Muscle layer of colon (tissue), 2 donors: Measurements from ENCODE around the gene TMEM9.

Source experiments
- H3K27ac ChIP-seq: one replicate; pipeline ENCODE4 v1.7.0; 2013; ENCODE audit warnings: low read depth, mild to moderate bottlenecking, low read length, moderate library complexity
- H3K27me3 ChIP-seq, 2 donors: one replicate each; pipeline ENCODE4 v1.7.0; 2013; ENCODE audit warnings: low read length in 2 of 2, mild to moderate bottlenecking in 2 of 2; ENCODE audit not compliant: insufficient read depth in 2 of 2, control insufficient read depth in 1 of 2
- H3K36me3 ChIP-seq: one replicate; pipeline ENCODE4 v1.7.0; 2013; ENCODE audit warnings: mild to moderate bottlenecking, low read length; ENCODE audit not compliant: insufficient read depth
- H3K4me1 ChIP-seq: one replicate; pipeline ENCODE4 v1.7.0; 2013; ENCODE audit warnings: mild to moderate bottlenecking, low read length; ENCODE audit not compliant: insufficient read depth
- H3K4me3 ChIP-seq, 2 donors: one replicate each; pipeline ENCODE4 v1.7.0; 2013; ENCODE audit warnings: low read length in 2 of 2, low read depth in 1 of 2, mild to moderate bottlenecking in 1 of 2, moderate library complexity in 1 of 2
- H3K9ac ChIP-seq: one replicate; pipeline ENCODE4 v1.7.0; 2013; ENCODE audit warnings: low read length
- H3K9me3 ChIP-seq: one replicate; pipeline ENCODE4 v1.7.0; 2013; ENCODE audit warnings: mild to moderate bottlenecking, low read length
- donor health status: abdominal sarcoma.
- donor health status: Adenocarcinoma of cecum.

Gene TMEM9

DNA sequence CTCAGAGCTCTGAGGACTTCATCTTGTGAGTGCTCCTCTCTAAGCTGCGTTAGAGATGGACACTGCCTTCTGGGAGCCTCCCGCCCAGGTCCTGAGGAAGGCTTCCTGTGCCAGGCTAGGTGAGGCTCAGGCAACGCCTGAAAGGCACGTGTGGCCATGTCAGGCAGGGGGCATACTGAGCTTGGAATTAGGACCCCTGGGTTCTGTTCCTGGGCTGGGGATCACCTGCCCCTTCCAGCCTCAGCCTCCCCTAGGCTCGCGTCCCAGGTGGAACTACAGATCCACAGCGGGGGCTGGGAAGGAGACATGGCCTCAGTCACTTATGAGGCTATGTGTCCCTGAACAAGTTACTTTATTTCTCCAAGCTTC lies 17.3 kb downstream of the TMEM9 start:
- no peak overlapping the region for H3K27ac ChIP-seq
- H3K9ac ChIP-seq = no peak overlapping the region
- H3K4me3 ChIP-seq = no peak overlapping the region
- no peaks in the 10 kb centered on the region for H3K27me3 ChIP-seq
- H3K36me3 ChIP-seq = peaks cover 51% of the 10 kb centered on the region
- peaks cover 28% of the 10 kb centered on the region for H3K4me1 ChIP-seq
- no peaks in the 10 kb centered on the region for H3K9me3 ChIP-seq

DNA sequence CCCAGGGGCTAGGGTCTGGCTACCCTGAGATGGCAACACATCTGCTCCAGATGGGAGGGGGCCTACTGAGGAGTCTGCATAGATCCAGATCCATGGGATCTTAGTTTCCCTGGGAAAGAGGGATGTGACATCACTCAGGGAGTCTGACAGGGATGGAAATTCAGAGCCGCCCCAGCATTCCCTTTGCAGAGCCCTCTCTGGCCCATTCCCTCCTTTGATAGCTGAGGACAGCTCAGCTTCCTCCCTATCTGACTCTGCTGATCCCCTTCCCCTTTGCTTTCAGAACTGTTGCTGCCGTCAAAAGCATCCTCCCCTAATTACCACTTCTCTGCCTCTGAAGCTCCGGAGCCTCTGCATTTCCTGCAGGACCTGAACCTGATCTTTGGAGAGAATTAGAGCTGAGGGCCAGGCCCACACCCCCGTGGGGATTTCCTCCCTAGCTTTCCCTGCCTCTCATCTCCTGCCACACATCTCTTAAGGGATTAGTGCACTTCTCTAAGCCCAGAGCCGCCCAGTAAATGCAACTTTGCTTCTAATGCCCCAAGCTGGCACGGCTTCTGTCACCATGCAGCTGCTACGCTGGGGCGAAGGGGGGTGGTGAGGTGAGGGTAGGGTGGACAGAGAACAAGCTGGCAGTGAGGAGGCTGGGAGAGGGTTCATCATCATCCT lies 17.8 kb downstream of the TMEM9 start:
- Histone ChIP-seq H3K4me3 (no peak overlapping the region), H3K27me3 (no peaks in the 10 kb centered on the region), H3K27ac (no peak overlapping the region), H3K4me1 (peaks cover 24% of the 10 kb centered on the region), H3K36me3 (peaks cover 45% of the 10 kb centered on the region), H3K9ac (no peak overlapping the region), H3K9me3 (no peaks in the 10 kb centered on the region)

DNA sequence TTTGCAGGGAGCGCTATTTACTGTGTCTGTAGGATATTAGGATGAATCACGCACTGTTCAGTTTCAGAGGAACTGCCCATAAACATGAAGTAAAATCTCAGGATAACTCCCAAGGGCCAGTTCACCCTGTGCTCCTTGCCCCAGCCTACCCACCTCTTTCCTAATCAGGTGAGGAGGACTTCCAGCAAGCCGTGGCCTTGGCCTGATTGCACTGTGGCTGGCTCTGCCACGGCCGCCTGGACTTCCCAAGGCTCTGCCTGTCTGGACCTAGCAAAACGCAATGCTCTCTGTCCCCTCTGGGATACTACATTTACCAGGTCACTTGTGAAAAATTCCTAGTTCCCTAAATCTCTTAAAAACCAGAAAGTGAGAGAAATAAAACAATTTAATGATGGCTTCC lies 19.9 kb downstream of the TMEM9 start:
- Histone ChIP-seq H3K27ac (no peak overlapping the region), H3K4me3 (no peak overlapping the region), H3K27me3 (no peaks in the 10 kb centered on the region), H3K36me3 (peaks cover 25% of the 10 kb centered on the region), H3K9ac (no peak overlapping the region), H3K4me1 (peaks cover 24% of the 10 kb centered on the region), H3K9me3 (no peaks in the 10 kb centered on the region)

DNA sequence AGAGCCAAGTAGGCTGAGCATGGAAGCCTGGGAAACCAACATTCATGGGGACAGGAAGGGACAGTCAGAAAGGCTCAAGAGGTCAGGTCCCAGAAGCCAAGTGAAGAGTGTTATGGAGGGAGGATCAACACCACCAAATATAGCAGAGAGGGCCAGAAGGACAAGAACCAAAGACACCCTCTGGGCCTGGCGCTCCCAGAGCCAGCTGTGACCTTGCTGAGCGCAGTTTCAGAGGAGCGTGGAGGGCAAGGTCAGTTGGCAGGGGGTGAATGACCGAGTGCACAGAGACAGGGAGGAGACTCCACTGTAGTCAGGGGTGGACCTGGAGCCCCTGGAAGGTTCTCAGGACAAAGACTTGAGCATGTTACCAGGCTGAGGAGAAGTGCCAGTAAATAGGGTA lies 22.9 kb downstream of the TMEM9 start:
- no peaks in the 10 kb centered on the region for H3K9me3 ChIP-seq
- no peak overlapping the region for H3K9ac ChIP-seq
- peaks cover under 1% of the 10 kb centered on the region for H3K4me1 ChIP-seq
- no peak overlapping the region for H3K4me3 ChIP-seq
- peaks cover 21% of the 10 kb centered on the region for H3K36me3 ChIP-seq
- H3K27me3 ChIP-seq = no peaks in the 10 kb centered on the region
- no peak overlapping the region for H3K27ac ChIP-seq

DNA sequence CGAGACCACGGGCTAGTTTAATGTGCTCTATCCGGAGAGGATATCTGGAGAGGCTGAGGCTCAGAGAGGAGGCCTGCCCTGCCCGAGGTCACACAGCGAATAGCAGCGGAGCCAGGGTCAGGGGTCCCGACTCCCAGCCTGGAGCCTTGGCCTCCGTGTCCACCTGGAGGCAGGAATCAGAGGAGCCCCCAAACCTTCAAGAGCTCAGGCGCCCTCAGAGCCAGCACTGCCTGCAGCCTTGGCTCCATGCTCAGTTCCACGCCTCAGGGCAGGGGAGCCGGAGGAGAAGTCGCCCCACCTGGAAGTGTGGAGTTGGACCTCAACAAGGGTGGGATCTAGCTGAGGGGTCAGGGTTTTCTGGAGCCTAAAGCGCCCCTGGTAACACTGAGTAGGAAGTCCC lies 25.3 kb downstream of the TMEM9 start:
- H3K9ac ChIP-seq = no peak overlapping the region
- H3K4me1 ChIP-seq = peaks cover 4% of the 10 kb centered on the region
- peaks cover 0 to under 1% of the 10 kb centered on the region in 2 donors for H3K27me3 ChIP-seq

DNA sequence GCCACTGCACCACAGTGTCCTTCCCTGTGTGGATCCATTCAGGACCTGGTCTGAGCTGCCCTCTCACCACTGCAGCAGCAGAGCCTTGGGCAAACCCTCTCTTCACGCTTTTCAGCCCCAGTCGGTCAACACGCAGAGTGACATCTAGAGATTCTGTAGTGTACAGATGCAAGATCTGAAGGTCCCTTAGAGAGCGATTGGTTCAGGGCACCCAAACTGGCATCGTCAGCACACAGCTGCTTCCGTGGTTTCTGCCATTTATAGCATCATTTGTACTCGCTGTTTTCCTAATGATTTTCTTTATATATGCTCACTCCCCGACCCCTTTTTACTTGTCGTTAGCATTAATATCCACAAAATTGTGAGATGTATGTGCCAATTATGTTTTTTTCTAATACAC lies 25.8 kb downstream of the TMEM9 start:
- Histone ChIP-seq H3K27me3 (peaks cover 0 to 6% of the 10 kb centered on the region in 2 donors), H3K9me3 (no peaks in the 10 kb centered on the region), H3K4me3 (no peak overlapping the region), H3K9ac (no peak overlapping the region), H3K4me1 (peaks cover 4% of the 10 kb centered on the region), H3K36me3 (no peaks in the 10 kb centered on the region), H3K27ac (no peak overlapping the region)

More for the DNA sequence above, 25.3 kb downstream of the TMEM9 start:
- Histone ChIP-seq H3K4me3 (no peak overlapping the region), H3K9me3 (no peaks in the 10 kb centered on the region), H3K27ac (no peak overlapping the region), H3K36me3 (peaks cover under 1% of the 10 kb centered on the region)

DNA sequence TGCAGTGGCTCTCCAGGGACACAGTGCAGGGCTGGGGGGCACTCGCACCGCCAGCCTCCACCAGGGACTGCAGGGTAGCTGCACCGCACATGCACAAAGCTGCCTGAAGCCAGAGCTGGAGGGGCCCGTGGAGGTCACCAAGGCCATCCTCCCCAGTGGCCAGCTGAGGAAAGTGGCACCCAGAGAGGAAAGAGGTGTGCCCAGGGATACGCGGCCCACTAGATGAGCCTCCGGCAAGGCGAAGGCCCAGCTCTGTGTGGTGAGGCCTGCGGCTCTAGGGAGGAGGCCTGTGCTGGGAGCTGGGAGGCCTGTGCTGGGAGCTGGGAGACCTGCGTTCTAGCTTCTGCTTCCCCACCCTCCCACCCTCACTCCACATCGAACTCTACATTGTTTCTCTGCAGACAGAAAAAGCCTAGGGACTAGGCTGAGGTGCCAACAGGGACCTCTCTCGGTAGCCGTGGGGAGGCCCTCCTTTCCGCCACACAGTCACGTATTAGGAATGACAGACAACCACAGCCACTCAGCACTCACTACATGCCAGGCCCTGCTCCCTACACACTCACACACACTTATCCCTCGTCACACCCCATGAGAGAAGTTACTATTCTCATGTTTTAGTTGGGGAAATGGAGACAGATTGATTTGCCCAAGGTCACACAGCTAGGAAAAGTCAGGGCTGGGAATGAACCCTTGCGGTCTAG lies 26.4 kb downstream of the TMEM9 start:
- Histone ChIP-seq H3K9ac (no peak overlapping the region), H3K9me3 (no peaks in the 10 kb centered on the region), H3K27ac (no peak overlapping the region), H3K27me3 (peaks cover under 1 to 8% of the 10 kb centered on the region in 2 donors), H3K4me3 (no peak overlapping the region), H3K4me1 (peaks cover 4% of the 10 kb centered on the region), H3K36me3 (no peaks in the 10 kb centered on the region)

DNA sequence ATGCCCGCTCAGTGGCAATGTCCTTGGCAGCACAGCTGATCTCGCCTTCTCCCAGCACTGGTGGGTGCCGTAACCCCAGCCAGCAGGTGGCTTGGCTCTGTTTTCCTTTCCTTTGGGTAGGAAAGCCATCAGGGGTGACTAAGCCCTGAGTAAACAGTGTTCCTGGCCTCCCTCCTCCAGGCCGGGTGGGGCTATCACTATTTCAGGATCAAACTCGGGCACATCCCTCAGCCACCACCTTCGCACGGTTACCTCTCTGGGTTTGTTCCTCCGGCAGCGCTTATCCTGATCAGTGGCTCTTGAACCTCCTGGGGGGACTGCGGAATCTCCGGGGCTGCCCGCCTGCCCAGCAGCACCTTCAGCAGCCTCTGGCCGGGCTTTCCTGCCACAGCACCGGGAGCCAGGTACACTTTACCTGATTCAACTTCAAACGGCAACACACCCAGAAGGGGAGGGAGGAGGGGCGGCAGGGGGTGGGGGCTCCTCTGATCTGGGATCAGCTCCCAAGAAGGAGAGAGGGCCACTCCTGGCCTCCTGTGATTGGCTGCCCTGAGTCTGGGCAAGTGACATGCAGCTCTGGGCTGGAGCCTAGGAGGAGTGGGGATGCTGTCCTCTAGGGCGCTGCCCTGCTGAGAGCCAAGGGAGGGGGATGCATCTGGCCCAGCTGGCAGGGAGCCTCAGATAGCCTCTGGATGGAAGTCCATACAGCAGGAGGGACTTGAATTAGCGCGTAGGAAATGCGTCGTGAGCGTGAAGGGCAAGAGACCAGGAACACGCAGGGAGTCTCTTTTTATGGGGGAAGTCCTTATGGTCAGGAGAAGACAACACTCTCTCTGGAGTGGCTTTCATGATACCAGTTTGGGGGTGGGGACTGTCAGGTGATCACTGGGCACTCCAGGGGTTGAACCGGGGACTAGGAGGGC lies 27.2 kb downstream of the TMEM9 start, which contains the start of gene ASCL5:
Gene ASCL5, minus strand, starts transcription at position 353 of the 923 bp plus-strand sequence. CDS start 11,812 bp downstream, outside the sequence.
- H3K9me3 ChIP-seq = no peaks in the 10 kb centered on the region
- peaks cover 8% of the 10 kb centered on the region in 2 donors for H3K27me3 ChIP-seq
- H3K27ac ChIP-seq = no peak within 1 kb of the TSS
- no peaks in the 10 kb centered on the region for H3K36me3 ChIP-seq
- no peak within 1 kb of the TSS for H3K9ac ChIP-seq
- H3K4me3 ChIP-seq = no peak within 1 kb of the TSS
- peaks cover 4% of the 10 kb centered on the region for H3K4me1 ChIP-seq

DNA sequence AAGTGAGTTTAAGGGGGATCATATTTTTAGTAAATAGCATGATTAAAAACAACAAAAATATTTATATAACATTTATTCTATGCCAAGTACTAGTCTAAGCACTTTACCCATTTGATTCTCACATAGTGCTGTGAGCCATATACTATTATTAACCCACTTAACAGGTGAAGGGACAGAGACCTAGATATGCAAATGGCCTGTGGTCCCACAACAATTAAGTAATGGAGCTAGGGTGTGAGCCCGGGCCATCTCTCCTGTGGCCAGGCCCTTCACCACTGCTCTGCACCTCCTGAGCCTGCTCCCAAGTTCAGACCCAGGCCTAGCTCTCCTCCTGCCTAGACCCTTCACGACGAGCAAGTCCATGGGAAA lies 27.8 kb downstream of the TMEM9 start:
- Histone ChIP-seq H3K4me1 (peaks cover 4% of the 10 kb centered on the region), H3K9me3 (no peaks in the 10 kb centered on the region), H3K36me3 (no peaks in the 10 kb centered on the region), H3K27me3 (peaks cover 8% of the 10 kb centered on the region in 2 donors), H3K9ac (no peak overlapping the region), H3K4me3 (no peak overlapping the region), H3K27ac (no peak overlapping the region)

DNA sequence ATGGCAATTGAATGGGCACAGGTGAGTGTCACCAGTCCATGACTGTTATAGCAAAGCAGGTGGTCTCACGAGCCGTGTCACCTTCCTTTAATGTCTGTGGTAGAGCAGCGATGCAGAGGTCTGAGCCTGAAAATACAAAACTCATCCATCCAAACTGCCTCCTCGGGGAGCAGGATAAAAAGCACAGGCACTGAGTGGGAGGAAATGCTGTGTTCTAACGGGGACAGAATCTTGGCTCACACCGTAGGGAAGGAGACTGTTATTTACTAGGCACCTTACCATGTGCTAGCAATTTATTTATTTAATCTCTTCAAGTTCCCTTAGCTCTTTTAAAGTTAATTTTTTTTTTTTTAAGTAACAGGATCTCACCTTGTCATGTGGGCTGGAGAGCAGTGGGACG lies 28.5 kb downstream of the TMEM9 start:
- no peak overlapping the region for H3K27ac ChIP-seq
- H3K4me1 ChIP-seq = peaks cover 4% of the 10 kb centered on the region
- H3K36me3 ChIP-seq = no peaks in the 10 kb centered on the region

DNA sequence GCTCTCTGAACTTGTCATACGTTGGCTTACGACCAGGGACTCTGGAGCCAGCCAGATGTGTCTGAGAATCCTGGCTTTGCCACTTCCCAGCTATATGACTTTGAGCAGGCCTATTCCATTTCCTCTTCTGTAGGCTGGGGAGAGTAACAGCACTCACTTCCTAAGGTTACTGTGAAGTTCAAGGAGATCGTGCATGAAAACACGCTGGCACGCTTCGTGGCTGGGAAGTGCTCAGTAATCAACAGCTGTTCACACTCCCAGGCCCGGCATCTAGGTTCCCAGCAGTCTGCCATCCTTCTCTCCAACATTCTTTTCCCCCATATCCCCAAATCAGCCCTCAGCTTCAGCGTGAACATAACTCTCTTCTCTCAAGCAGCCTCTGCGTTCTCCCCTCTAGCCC lies 29.3 kb downstream of the TMEM9 start:
- peaks cover 4% of the 10 kb centered on the region for H3K4me1 ChIP-seq
- H3K9ac ChIP-seq = no peak overlapping the region
- no peaks in the 10 kb centered on the region for H3K9me3 ChIP-seq
- H3K27ac ChIP-seq = no peak overlapping the region
- H3K27me3 ChIP-seq = peaks cover 8 to 14% of the 10 kb centered on the region in 2 donors
- H3K36me3 ChIP-seq = no peaks in the 10 kb centered on the region
- H3K4me3 ChIP-seq = no peak overlapping the region

More for the DNA sequence above, 28.5 kb downstream of the TMEM9 start:
- no peak overlapping the region for H3K9ac ChIP-seq
- H3K9me3 ChIP-seq = no peaks in the 10 kb centered on the region
- peaks cover 8 to 9% of the 10 kb centered on the region in 2 donors for H3K27me3 ChIP-seq
- H3K4me3 ChIP-seq = no peak overlapping the region
